Endothelial cell of umbilical vein (primary cell): ENCODE results near the gene PRKCD. TPM values are rescaled to one million over a fixed set of nuclear protein-coding genes. Genes with fewer than 3 reads are reported as not detected.
A peak's percentile ranks its signal among the peaks of the same experiment; 100 is the strongest.

Experiments used
- BruUV-seq: library from RNA; stranded (reverse); fragments of 400-500 nt; replicated peaks from 2 replicates; lab custom pipeline; 2021; lab: Mats Ljungman, UMichigan
- CTCF ChIA-PET: fragments of 300-600, 350-600 bp; sonication (Branson Sonifier 250); formaldehyde crosslinking; loops from one replicate; lab custom pipeline; 2021; ENCODE audit warnings: antibody characterized with exemption, inconsistent platforms; lab: Charles Lee
- POLR2A ChIA-PET: fragments of 300-600, 350-600 bp; sonication (Branson Sonifier 250); formaldehyde crosslinking; loops from one replicate; lab custom pipeline; 2021; ENCODE audit warnings: antibody characterized with exemption, inconsistent platforms; lab: Charles Lee
- DNase-seq: peaks from one replicate; pipeline ENCODE4 v3.0.0-alpha.2; 2011; ENCODE audit warnings: low read depth, low spot score
- FAIRE-seq: peaks from 2 replicates; lab custom pipeline; 2011; peaks lifted over from hg19 to GRCh38; lab: Jason Lieb, UNC
- H2AFZ ChIP-seq: 2 replicates; pipeline ENCODE4 v1.6.0; 2012; ENCODE audit warnings: low read depth, low read length, control low read depth, inconsistent platforms
- H3K27ac ChIP-seq: 2 replicates; pipeline ENCODE4 v1.5.1; 2011; ENCODE audit warnings: low read depth, mild to moderate bottlenecking, control low read depth, low read length, moderate library complexity; ENCODE audit not compliant: insufficient read depth
- H3K27me3 ChIP-seq, 2 experiments: 2 replicates each; pipeline versions ENCODE4 v1.6.0 to v1.6.1; 2011; ENCODE audit warnings: low read length in 2 of 2, mixed read lengths in 1 of 2; ENCODE audit not compliant: control insufficient read depth in 2 of 2, insufficient read depth in 2 of 2
- H3K36me3 ChIP-seq, 2 experiments: 2 replicates in 1 of 2; 3 replicates in 1 of 2; pipeline ENCODE4 v1.5.1; 2011; ENCODE audit warnings: low read length in 2 of 2, mild to moderate bottlenecking in 1 of 2, moderate library complexity in 1 of 2; ENCODE audit not compliant: control insufficient read depth in 2 of 2, insufficient read depth in 2 of 2; ENCODE audit errors: extremely low read depth in 1 of 2
- H3K4me1 ChIP-seq: 3 replicates; pipeline ENCODE4 v1.5.1; 2011; ENCODE audit warnings: mild to moderate bottlenecking, low read length; ENCODE audit not compliant: control insufficient read depth, insufficient read depth; ENCODE audit errors: extremely low read depth
- H3K4me2 ChIP-seq: 2 replicates; pipeline ENCODE4 v1.6.1; 2011; ENCODE audit warnings: low read length, control low read depth, mixed read lengths; ENCODE audit not compliant: insufficient read depth
- H3K4me3 ChIP-seq, 3 experiments: fragments of 200-600 bp in 1 of 3; sonication (generic), shearing (Covaris generic) in 1 of 3; replicated peaks in 1 of 3; 2 replicates each; pipeline ENCODE4 v1.5.1; 2011 to 2016; ENCODE audit warnings: control low read depth in 3 of 3, low read length in 3 of 3, mild to moderate bottlenecking in 2 of 3, inconsistent platforms in 1 of 3, low read depth in 1 of 3, moderate library complexity in 1 of 3; ENCODE audit not compliant: insufficient read depth in 1 of 3
- H3K79me2 ChIP-seq: 2 replicates; pipeline ENCODE4 v1.6.0; 2012; ENCODE audit warnings: low read length, inconsistent platforms; ENCODE audit not compliant: control insufficient read depth, insufficient read depth
- H3K9ac ChIP-seq: replicated peaks from 2 replicates; pipeline ENCODE3; 2011; ENCODE audit warnings: low read length, control low read depth; ENCODE audit not compliant: insufficient read depth; ENCODE audit errors: extremely low read depth
- H3K9me1 ChIP-seq: replicated peaks from 3 replicates; pipeline ENCODE4 v1.6.0; 2011; ENCODE audit warnings: mild to moderate bottlenecking, low read length; ENCODE audit not compliant: control insufficient read depth, insufficient read depth; ENCODE audit errors: extremely low read depth
- H3K9me3 ChIP-seq: replicated peaks from 2 replicates; pipeline ENCODE4 v1.5.1; 2012; ENCODE audit warnings: low read length, inconsistent platforms; ENCODE audit not compliant: control insufficient read depth, insufficient read depth
- H4K20me1 ChIP-seq: replicated peaks from 2 replicates; pipeline ENCODE3; 2011; ENCODE audit warnings: mild to moderate bottlenecking, low read length; ENCODE audit not compliant: control insufficient read depth, insufficient read depth; ENCODE audit errors: extremely low read depth
- CTCF ChIP-seq, 2 donors: IDR thresholded peaks; 1 replicate in 1 of 2; 2 replicates in 1 of 2; pipeline ENCODE4 v1.5.1; 2011; ENCODE audit warnings: low read length in 2 of 2, mild to moderate bottlenecking in 2 of 2, moderate library complexity in 2 of 2, control low read depth in 1 of 2, inconsistent platforms in 1 of 2, low read depth in 1 of 2; ENCODE audit not compliant: insufficient read depth in 1 of 2; ENCODE audit errors: extremely low read depth in 1 of 2
- EZH2 ChIP-seq: IDR thresholded peaks from 2 replicates; pipeline ENCODE4 v1.6.1; 2012; ENCODE audit warnings: borderline replicate concordance, low read depth, mild to moderate bottlenecking, moderate library complexity, low read length, inconsistent platforms; ENCODE audit not compliant: severe bottlenecking
- FOS ChIP-seq: IDR thresholded peaks from 2 replicates; pipeline ENCODE4 v1.6.1; 2011; ENCODE audit warnings: mild to moderate bottlenecking, low read length, moderate library complexity, borderline replicate concordance; ENCODE audit not compliant: insufficient read depth
- GATA2 ChIP-seq: IDR thresholded peaks from 2 replicates; pipeline ENCODE4 v1.7.0; 2011; ENCODE audit warnings: low read depth, mild to moderate bottlenecking, moderate library complexity, mixed read lengths, low read length; ENCODE audit not compliant: insufficient read length, insufficient read depth
- JUN ChIP-seq: IDR thresholded peaks from 2 replicates; pipeline ENCODE4 v1.6.1; 2011; ENCODE audit warnings: borderline replicate concordance, low read depth; ENCODE audit not compliant: insufficient read length, insufficient read depth
- MAX ChIP-seq: IDR thresholded peaks from 2 replicates; pipeline ENCODE4 v1.6.1; 2011; ENCODE audit not compliant: insufficient read depth, insufficient read length
- MYC ChIP-seq: IDR thresholded peaks from one replicate; pipeline ENCODE4 v1.6.1; 2011; ENCODE audit warnings: mild to moderate bottlenecking, low read depth, low read length
- POLR2A ChIP-seq: IDR thresholded peaks from 2 replicates; pipeline ENCODE4 v1.6.1; 2012; ENCODE audit warnings: low read depth, mild to moderate bottlenecking, control low read depth, low read length
- POLR2AphosphoS5 ChIP-seq: IDR thresholded peaks from 2 replicates; pipeline ENCODE4 v1.6.1; 2012; ENCODE audit warnings: low read depth, mild to moderate bottlenecking, control low read depth, low read length, moderate library complexity; ENCODE audit not compliant: insufficient read depth
- dilution Hi-C: fragments of 300-500 bp; cut with MboI; formaldehyde crosslinking; loops from one replicate; pipeline ENCODE4 v1.15.0; 2019; ENCODE audit warnings: low sequenced_read_pairs; ENCODE audit not compliant: extremely low pct_ligation_motif_present
- intact Hi-C: fragments of 100-400 bp; cut with micrococcal nuclease; formaldehyde crosslinking; loops from one replicate; pipeline ENCODE4 v1.10.0; 2022
- polyA plus RNA-seq, 4 experiments: library from polyadenylated mRNA; depleted of rRNA in 3 of 4; stranded (reverse) in 3 of 4; unstranded in 1 of 4; fragments of >200 nt; gene quantifications; 2 replicates each; pipeline versions ENCODE4 v1.2.1 to v1.2.3, GENCODE V29; 2011 to 2012; ENCODE audit warnings: missing spikeins in 1 of 4
- total RNA-seq: library from RNA; stranded (reverse); gene quantifications from 2 replicates; pipeline ENCODE4 v1.2.3, GENCODE V29; 2021

Gene PRKCD
- total and polyA plus RNA-seq, 2 donors (not counting 3 experiments of a cell fraction or from before 2014, with no cell fraction given), result 15.5 to 19.0 TPM

- no peak overlapping the region for H3K4me2 ChIP-seq
- no peaks in the 10 kb centered on the region for H3K27me3 ChIP-seq
- dilution Hi-C loops (no loop called here), intact Hi-C loops (no loop called here)
- peaks cover 29% of the 10 kb centered on the region for H3K79me2 ChIP-seq
- H3K27ac ChIP-seq, result no peak overlapping the region
- ChIA-PET CTCF (interaction anchor here (1.0 kb wide), 1 partner anchor 10 kb away, joined by 3 read pairs; no protein-coding TSS in a partner anchor), POLR2A (no interaction called here)
- H4K20me1 ChIP-seq, result no peaks in the 10 kb centered on the region
- no peak overlapping the region for H2AFZ ChIP-seq
- H3K9me3 ChIP-seq, result no peaks in the 10 kb centered on the region
- TF ChIP-seq POLR2AphosphoS5, result no peak
- TF ChIP-seq MYC, result no peak
- no peak for TF ChIP-seq GATA2
- TF ChIP-seq JUN, result no peak
- TF ChIP-seq EZH2, result no peak
- H3K36me3 ChIP-seq, result peaks cover 67 to 88% of the 10 kb centered on the region in 2 experiments
- no peaks in the 10 kb centered on the region for H3K9me1 ChIP-seq
- DNase-seq, result no peak
- no peak overlapping the region for H3K9ac ChIP-seq
- FAIRE-seq, result no peak
- no TSS peak for BruUV-seq
- H3K4me3 ChIP-seq, result no peak overlapping the region
- H3K4me1 ChIP-seq, result no peaks in the 10 kb centered on the region
Measured at GRCh38 chr3:53230041-53230621, 69.1 kb downstream of the PRKCD start.

GRCh38 chr3:53230789-53231188 is 69.8 kb downstream of the PRKCD start:
- H3K4me1 ChIP-seq, result peaks cover 6% of the 10 kb centered on the region
- H3K36me3 ChIP-seq, result peaks cover 65 to 84% of the 10 kb centered on the region in 2 experiments
- dilution Hi-C loops, result no loop called here
- no peak overlapping the region for H3K27ac ChIP-seq
- H3K4me3 ChIP-seq, result no peak overlapping the region
- no peaks in the 10 kb centered on the region for H3K9me1 ChIP-seq
- intact Hi-C loops, result no loop called here
- H3K4me2 ChIP-seq, result no peak overlapping the region
- H3K9ac ChIP-seq, result no peak overlapping the region
- ChIA-PET CTCF (no interaction called here), POLR2A (no interaction called here)
- H3K9me3 ChIP-seq, result no peaks in the 10 kb centered on the region
- no peak for TF ChIP-seq EZH2
- TF ChIP-seq FOS, result no peak
- no peak for TF ChIP-seq MAX
- TF ChIP-seq CTCF (IDR thresholded peaks at IDR 0.05; ENCODE audit: extremely low read depth in 1 of 2, insufficient read depth in 1 of 2, low read depth in 1 of 2, low read length in 2 of 2), result no peak
- TF ChIP-seq POLR2A, result no peak
- no peak for TF ChIP-seq MYC
- TF ChIP-seq GATA2, result no peak
- TF ChIP-seq JUN, result no peak
- TF ChIP-seq POLR2AphosphoS5, result no peak
- no peak overlapping the region for H2AFZ ChIP-seq
- H4K20me1 ChIP-seq, result no peaks in the 10 kb centered on the region
- BruUV-seq, result no TSS peak
- H3K79me2 ChIP-seq, result peaks cover 35% of the 10 kb centered on the region
- DNase-seq, result no peak
- H3K27me3 ChIP-seq, result no peaks in the 10 kb centered on the region
- peak; percentile 4 for FAIRE-seq
